ENCODE measurements around the gene C9orf78.

DNA sequence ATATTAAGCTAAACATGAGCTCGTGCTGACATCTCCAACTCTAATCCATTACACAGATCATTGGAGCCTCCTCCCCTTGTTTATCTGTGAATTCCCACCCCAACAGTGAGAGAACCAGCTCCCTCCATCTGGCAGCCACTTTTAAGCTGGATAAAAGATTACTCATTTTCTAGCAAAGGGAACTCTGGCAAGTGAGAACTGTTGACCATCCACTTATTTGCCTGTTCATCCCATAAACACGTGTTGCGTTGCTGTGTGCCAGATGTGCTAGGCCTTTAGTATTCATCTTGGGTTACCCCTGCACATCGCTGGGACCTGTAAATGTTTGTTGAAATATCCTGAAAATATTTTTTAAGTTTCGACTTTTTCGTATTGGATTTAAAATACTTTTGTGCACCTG, 8.7 kb downstream of the C9orf78 start:
- no peak for TF ChIP-seq SPI1 (IDR thresholded peaks at IDR 0.05; ENCODE audit: low read depth, low read length)
- TF ChIP-seq POLR2A (IDR thresholded peaks at IDR 0.05; ENCODE audit: low read depth, low read length), result no peak
